Activated CD4-positive, alpha-beta memory T cell treated with anti-CD3 and anti-CD28 coated beads for 36 hours (primary cell): Measurements from ENCODE around the gene ZBTB6. TPM values are rescaled to one million over a fixed set of nuclear protein-coding genes. Genes with fewer than 3 reads are reported as not detected.

Experiments
- CTCF ChIA-PET: fragments of 350-600 bp; sonication (Branson Sonifier 250); formaldehyde crosslinking; loops from one replicate; lab custom pipeline; 2021; ENCODE audit warnings: antibody characterized with exemption, inconsistent platforms; lab: Charles Lee
- POLR2A ChIA-PET: fragments of 350-600 bp; sonication (Branson Sonifier 250); formaldehyde crosslinking; loops from one replicate; lab custom pipeline; 2021; ENCODE audit warnings: antibody characterized with exemption; lab: Charles Lee
- DNase-seq: peaks from one replicate; pipeline ENCODE4 v3.0.0-alpha.2; 2020
- H3K27ac Mint-ChIP-seq: one replicate; pipeline ENCODE4 v1.8.0; 2021; ENCODE audit warnings: mixed read lengths
- H3K27me3 Mint-ChIP-seq: one replicate; pipeline ENCODE4 v1.8.0; 2021; ENCODE audit warnings: mixed read lengths
- H3K36me3 Mint-ChIP-seq: one replicate; pipeline ENCODE4 v1.8.0; 2021; ENCODE audit warnings: mixed read lengths
- H3K4me1 Mint-ChIP-seq: one replicate; pipeline ENCODE4 v1.8.0; 2021; ENCODE audit warnings: low read depth, mixed read lengths
- H3K4me3 Mint-ChIP-seq: one replicate; pipeline ENCODE4 v1.8.0; 2021; ENCODE audit warnings: mild to moderate bottlenecking, mixed read lengths
- H3K9me3 Mint-ChIP-seq: one replicate; pipeline ENCODE4 v1.8.0; 2021; ENCODE audit warnings: mixed read lengths
- intact Hi-C: fragments of 100-400 bp; cut with micrococcal nuclease; formaldehyde crosslinking; loops from one replicate; pipeline ENCODE4 v1.15.1; 2023
- total RNA-seq, 2 experiments: library from RNA; stranded (reverse); gene quantifications; one replicate each; pipeline ENCODE4 v1.2.3, GENCODE V29; 2021

The ZBTB6 gene
- total RNA-seq, 2 experiments from 2014 or later, result 9.9 to 10.6 TPM

- H3K27ac Mint-ChIP-seq, result peak overlapping the region; percentile 71
- CTCF ChIA-PET, result interaction anchor here (0.6 to 1.4 kb wide), 4 partner anchors 13 to 1833 kb away, joined by 3 to 5 read pairs (median 4); no protein-coding TSS in a partner anchor
- peaks cover 5% of the 10 kb centered on the region for H3K36me3 Mint-ChIP-seq
- H3K4me3 Mint-ChIP-seq, result peak overlapping the region; percentile 94
- no peak for DNase-seq
- POLR2A ChIA-PET, result interaction anchor here (1.0 to 2.7 kb wide), 4 partner anchors 10 to 39 kb away, joined by 3 to 35 read pairs (median 10); partner anchors contain the start of genes RC3H2, ZBTB26 and ZBTB6
- H3K9me3 Mint-ChIP-seq, result no peaks in the 10 kb centered on the region
- no peaks in the 10 kb centered on the region for H3K27me3 Mint-ChIP-seq
- intact Hi-C loops, result loop anchor here (2.0 to 10.0 kb wide), 3 partner anchors 49 to 397 kb away; no protein-coding TSS in a partner anchor
- peaks cover 40% of the 10 kb centered on the region for H3K4me1 Mint-ChIP-seq
Observed at GRCh38 chr9:122941582-122942234, 28.6 kb upstream of the ZBTB6 start.

DNA sequence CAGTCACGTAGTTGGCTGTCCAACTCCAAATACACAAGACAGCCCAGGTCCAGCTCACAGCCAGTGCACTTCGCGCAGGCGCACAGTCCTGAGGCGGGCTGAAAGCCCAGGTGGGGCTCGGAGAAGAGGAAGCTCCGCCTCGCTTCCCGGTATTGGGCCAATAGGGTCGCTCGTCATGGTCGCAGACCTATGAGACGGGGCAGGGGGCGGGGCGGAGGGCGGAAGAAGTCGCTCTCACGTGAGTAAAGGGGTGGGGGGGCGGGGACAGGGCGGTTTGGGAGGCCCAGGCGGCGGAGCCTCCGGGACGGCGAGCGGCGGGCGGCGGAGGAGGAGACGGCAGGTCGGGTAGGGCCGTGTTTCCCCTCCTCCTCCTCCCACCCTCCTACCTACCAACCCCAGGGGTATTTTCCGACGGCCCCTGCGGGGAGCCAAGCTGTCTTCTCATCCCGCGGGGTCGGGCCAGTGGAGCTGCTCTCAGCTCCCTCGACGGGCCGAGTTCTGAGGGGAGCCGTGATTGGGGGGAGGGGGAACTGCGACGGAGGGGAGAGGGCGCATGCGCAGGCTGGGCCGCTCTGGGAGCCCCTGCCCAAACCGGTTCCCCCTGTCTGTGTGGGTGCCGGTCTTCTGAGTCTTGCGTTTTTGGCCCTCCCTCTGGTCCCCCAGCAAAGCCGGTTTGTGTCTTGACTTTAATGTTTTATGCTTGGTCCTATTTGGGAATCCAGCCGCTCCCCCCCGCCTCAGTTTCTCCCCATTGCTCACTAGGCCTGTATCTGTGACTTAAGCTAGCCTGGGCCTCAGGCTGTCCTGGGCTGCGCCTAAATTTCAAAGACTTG is 27.8 kb upstream of the ZBTB6 start, which contains the start of gene RABGAP1:
RABGAP1 (plus strand) TSS at position 272 of the 833 bp plus-strand sequence. CDS start 16,040 bp downstream, outside the sequence.
- Mint-ChIP-seq H3K36me3 (peaks cover 8% of the 10 kb centered on the region), H3K27me3 (no peaks in the 10 kb centered on the region), H3K27ac (peak within 1 kb of the TSS; percentile 84), H3K9me3 (no peaks in the 10 kb centered on the region), H3K4me1 (peaks cover 35% of the 10 kb centered on the region), H3K4me3 (peak within 1 kb of the TSS; percentile 94)
- DNase-seq, result peak; percentile 99
- ChIA-PET CTCF (interaction anchor here (0.6 to 1.5 kb wide), 8 partner anchors 9 to 409 kb away, joined by 3 to 10 read pairs (median 4); partner anchors contain the start of genes RC3H2 and ZBTB26), POLR2A (interaction anchor here (0.9 to 2.7 kb wide), 9 partner anchors 9 to 113 kb away, joined by 3 to 35 read pairs (median 4); partner anchors contain the start of genes PDCL, RC3H2, ZBTB26 and ZBTB6)
- intact Hi-C loops, result loop anchor here (1.0 to 10.0 kb wide), 6 partner anchors 10 to 398 kb away; partner anchors contain the start of genes RC3H2, ZBTB26 and ZBTB6

DNA sequence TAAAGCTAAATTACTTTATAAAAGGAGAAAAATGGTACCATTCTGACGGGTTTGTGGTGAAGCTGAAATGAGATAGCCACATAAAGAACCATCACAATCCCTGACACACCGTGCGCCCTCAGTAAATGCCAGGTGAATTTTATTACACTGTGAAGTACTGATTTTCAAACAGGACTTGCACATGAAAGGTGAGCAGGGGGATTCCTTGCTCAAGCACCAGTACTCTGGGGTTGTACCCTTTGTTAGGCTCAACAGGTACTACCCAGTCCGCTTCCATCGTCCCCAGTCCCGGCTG is 27.3 kb upstream of the ZBTB6 start:
- Mint-ChIP-seq H3K27ac (peak overlapping the region; percentile 84), H3K36me3 (peaks cover 8% of the 10 kb centered on the region), H3K27me3 (no peaks in the 10 kb centered on the region), H3K4me1 (peaks cover 30% of the 10 kb centered on the region), H3K4me3 (peak overlapping the region; percentile 94), H3K9me3 (no peaks in the 10 kb centered on the region)
- intact Hi-C loops, result loop anchor here (1.0 to 10.0 kb wide), 6 partner anchors 9 to 398 kb away; partner anchors contain the start of genes RC3H2, ZBTB26 and ZBTB6
- ChIA-PET POLR2A (interaction anchor here (0.7 to 2.7 kb wide), 10 partner anchors 9 to 1929 kb away, joined by 3 to 35 read pairs (median 4); partner anchors contain the start of genes PDCL, RC3H2, ZBTB26 and ZBTB6), CTCF (interaction anchor here (0.6 to 1.5 kb wide), 7 partner anchors 8 to 409 kb away, joined by 3 to 10 read pairs (median 4); partner anchors contain the start of genes RC3H2 and ZBTB26)
- DNase-seq, result no peak

- Mint-ChIP-seq H3K4me3 (no peak overlapping the region), H3K4me1 (peaks cover 28% of the 10 kb centered on the region), H3K36me3 (peaks cover 9% of the 10 kb centered on the region), H3K27me3 (no peaks in the 10 kb centered on the region), H3K27ac (no peak overlapping the region), H3K9me3 (no peaks in the 10 kb centered on the region)
- no peak for DNase-seq
- POLR2A ChIA-PET, result interaction anchor here (0.7 to 2.7 kb wide), 3 partner anchors 8 to 1929 kb away, joined by 3 to 35 read pairs (median 11); partner anchors contain the start of genes RC3H2 and ZBTB26
- CTCF ChIA-PET, result interaction anchor here (1.5 kb wide), 1 partner anchor 7 kb away, joined by 10 read pairs; the partner anchor contains the start of gene ZBTB26
- intact Hi-C loops, result no loop called here
Observed at GRCh38 chr9:122939601-122940000, 26.5 kb upstream of the ZBTB6 start.

- Mint-ChIP-seq H3K36me3 (peaks cover 9% of the 10 kb centered on the region), H3K4me3 (no peak overlapping the region), H3K4me1 (peaks cover 29% of the 10 kb centered on the region), H3K9me3 (no peaks in the 10 kb centered on the region), H3K27ac (no peak overlapping the region), H3K27me3 (no peaks in the 10 kb centered on the region)
- intact Hi-C loops, result no loop called here
- POLR2A ChIA-PET, result no interaction called here
- CTCF ChIA-PET, result no interaction called here
- DNase-seq, result no peak
Observed at GRCh38 chr9:122936883-122937282, 23.8 kb upstream of the ZBTB6 start.

DNA sequence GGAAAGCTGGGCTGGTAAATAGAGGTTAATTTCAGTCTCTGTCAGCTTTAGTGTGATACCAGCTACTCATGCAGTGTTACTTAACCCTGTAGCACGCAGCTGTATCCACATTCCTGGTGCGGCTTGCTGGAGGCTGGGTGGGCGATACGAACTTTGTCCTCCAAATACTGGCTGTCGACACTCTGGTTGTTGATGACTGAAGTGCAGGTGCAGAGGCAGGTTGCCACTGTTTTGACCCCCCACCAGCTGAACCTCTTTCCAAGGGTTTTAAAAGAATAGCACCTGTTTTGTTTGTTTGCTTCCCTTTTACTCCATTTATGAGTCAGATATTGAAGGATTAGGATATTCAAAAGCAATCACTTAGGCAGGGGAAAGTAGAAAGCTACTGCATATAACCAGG is 23.3 kb upstream of the ZBTB6 start:
- peaks cover 9% of the 10 kb centered on the region for H3K36me3 Mint-ChIP-seq
- intact Hi-C loops, result no loop called here

GRCh38 chr9:122931226-122932121 is 18.4 kb upstream of the ZBTB6 start, which contains the start of gene ZBTB26:
TSS of gene ZBTB26 (minus strand) at chr9:122931512. CDS start at chr9:122919934, 11,578 bp downstream.
- Mint-ChIP-seq H3K27me3 (no peaks in the 10 kb centered on the region), H3K9me3 (no peaks in the 10 kb centered on the region), H3K36me3 (peaks cover 2% of the 10 kb centered on the region), H3K27ac (peak within 1 kb of the TSS; percentile 92), H3K4me3 (no peak within 1 kb of the TSS), H3K4me1 (peaks cover 13% of the 10 kb centered on the region)
- intact Hi-C loops, result loop anchor here (1.0 kb wide), 4 partner anchors 9 to 103 kb away; partner anchors contain the start of genes PDCL, RC3H2 and ZBTB6
- ChIA-PET CTCF (interaction anchor here (1.1 to 2.5 kb wide), 6 partner anchors 9 to 417 kb away, joined by 4 to 10 read pairs (median 6); partner anchors contain the start of genes RABGAP1, RC3H2 and ZBTB6), POLR2A (interaction anchor here (0.8 to 2.9 kb wide), 7 partner anchors 9 to 408 kb away, joined by 3 to 35 read pairs (median 5); partner anchors contain the start of genes RABGAP1, RC3H2 and ZBTB6)
- peak; percentile 95 for DNase-seq

More for the DNA sequence above, 23.3 kb upstream of the ZBTB6 start:
- ChIA-PET CTCF (no interaction called here), POLR2A (no interaction called here)
- peaks cover 25% of the 10 kb centered on the region for H3K4me1 Mint-ChIP-seq
- H3K27ac Mint-ChIP-seq, result no peak overlapping the region
- H3K4me3 Mint-ChIP-seq, result no peak overlapping the region
- DNase-seq, result no peak
- H3K9me3 Mint-ChIP-seq, result no peaks in the 10 kb centered on the region
- H3K27me3 Mint-ChIP-seq, result no peaks in the 10 kb centered on the region

- no peak overlapping the region for H3K4me3 Mint-ChIP-seq
- H3K9me3 Mint-ChIP-seq, result no peaks in the 10 kb centered on the region
- DNase-seq, result no peak
- intact Hi-C loops, result loop anchor here (1.0 kb wide), 4 partner anchors 10 to 102 kb away; partner anchors contain the start of genes PDCL, RC3H2 and ZBTB6
- H3K27me3 Mint-ChIP-seq, result no peaks in the 10 kb centered on the region
- POLR2A ChIA-PET, result interaction anchor here (0.8 to 2.9 kb wide), 7 partner anchors 10 to 409 kb away, joined by 3 to 35 read pairs (median 6); partner anchors contain the start of genes RABGAP1, RC3H2 and ZBTB6
- no peak overlapping the region for H3K27ac Mint-ChIP-seq
- CTCF ChIA-PET, result interaction anchor here (1.8 to 2.5 kb wide), 3 partner anchors 10 to 60 kb away, joined by 6 to 10 read pairs (median 7); partner anchors contain the start of gene RABGAP1
- H3K4me1 Mint-ChIP-seq, result peaks cover 13% of the 10 kb centered on the region
- peaks cover 1% of the 10 kb centered on the region for H3K36me3 Mint-ChIP-seq
Observed at GRCh38 chr9:122930541-122931225, 17.6 kb upstream of the ZBTB6 start.

DNA sequence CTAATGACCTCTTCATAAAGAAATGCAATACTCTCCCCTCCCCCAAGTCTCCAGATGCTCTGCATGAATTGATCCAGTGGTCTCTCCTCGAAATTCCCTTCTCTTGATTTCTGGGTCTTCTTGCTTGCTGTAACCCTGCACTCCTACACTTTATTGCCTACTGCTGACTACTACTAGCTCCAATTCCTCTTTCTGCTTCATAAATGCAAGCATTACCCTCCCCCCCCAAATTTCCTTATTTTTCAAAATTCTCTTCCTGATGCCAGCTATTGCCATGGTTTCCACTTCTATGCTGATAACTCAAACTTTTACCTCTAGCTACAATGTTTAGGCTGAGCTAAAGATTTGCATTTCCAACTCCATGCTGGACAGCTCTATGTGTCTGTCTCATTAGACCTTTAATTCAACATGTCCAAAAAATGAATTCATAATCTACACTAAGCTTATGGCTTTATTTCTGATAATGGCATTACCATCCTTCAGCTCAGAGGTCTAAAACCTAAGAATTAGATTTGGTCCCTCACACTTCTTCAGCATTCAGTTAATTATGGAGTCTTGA is 16.8 kb upstream of the ZBTB6 start:
- peaks cover 12% of the 10 kb centered on the region for H3K4me1 Mint-ChIP-seq
- no peak for DNase-seq
- H3K36me3 Mint-ChIP-seq, result peaks cover under 1% of the 10 kb centered on the region
- H3K9me3 Mint-ChIP-seq, result no peaks in the 10 kb centered on the region
- H3K27me3 Mint-ChIP-seq, result no peaks in the 10 kb centered on the region
- POLR2A ChIA-PET, result interaction anchor here (1.1 to 1.4 kb wide), 2 partner anchors 11 to 17 kb away, joined by 3 to 6 read pairs; partner anchors contain the start of genes RABGAP1 and ZBTB6
- CTCF ChIA-PET, result interaction anchor here (0.6 to 1.4 kb wide), 3 partner anchors 11 to 410 kb away, joined by 3 read pairs; partner anchors contain the start of gene RABGAP1
- no peak overlapping the region for H3K4me3 Mint-ChIP-seq
- no peak overlapping the region for H3K27ac Mint-ChIP-seq
- intact Hi-C loops, result no loop called here
